Fibroblast of lung (primary cell): ENCODE results near the gene ASAP2.

Experiments used
- EZH2 ChIP-seq: IDR thresholded peaks from 2 replicates; pipeline ENCODE4 v1.5.1; 2012; ENCODE audit warnings: low read length, control low read depth, mild to moderate bottlenecking; ENCODE audit errors: missing control alignments
- TF ChIP-seq, protein P1 (sequence below), 2 donors: IDR thresholded peaks in 1 of 2; conservative IDR thresholded peaks in 1 of 2; 1 replicate in 1 of 2; 2 replicates in 1 of 2; pipeline ENCODE4 v1.5.1; 2011 to 2012; ENCODE audit warnings: low read length in 2 of 2, control low read depth in 1 of 2, inconsistent platforms in 1 of 2, low read depth in 1 of 2, mild to moderate bottlenecking in 1 of 2

DNA sequence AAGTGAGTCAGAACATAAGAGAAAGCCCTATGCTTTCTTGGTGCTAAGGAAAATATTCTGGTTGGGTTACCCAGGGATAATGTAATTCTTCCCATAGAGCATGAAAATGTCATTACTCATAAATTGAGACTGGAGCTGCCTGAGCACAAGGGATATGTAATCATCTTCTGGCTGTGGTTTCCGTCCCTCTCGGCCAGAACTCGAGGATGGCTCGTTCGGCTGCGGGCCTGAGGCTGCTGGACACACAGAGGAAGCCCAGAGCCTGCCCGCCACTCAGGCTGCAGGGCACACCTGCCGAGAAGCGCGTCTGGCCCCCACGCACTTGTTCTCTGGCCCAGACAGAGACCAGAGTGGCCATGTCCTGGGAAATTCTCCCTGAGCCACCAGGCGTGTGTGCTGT, 104.9 kb downstream of the ASAP2 start:
- TF ChIP-seq, protein P1, sequence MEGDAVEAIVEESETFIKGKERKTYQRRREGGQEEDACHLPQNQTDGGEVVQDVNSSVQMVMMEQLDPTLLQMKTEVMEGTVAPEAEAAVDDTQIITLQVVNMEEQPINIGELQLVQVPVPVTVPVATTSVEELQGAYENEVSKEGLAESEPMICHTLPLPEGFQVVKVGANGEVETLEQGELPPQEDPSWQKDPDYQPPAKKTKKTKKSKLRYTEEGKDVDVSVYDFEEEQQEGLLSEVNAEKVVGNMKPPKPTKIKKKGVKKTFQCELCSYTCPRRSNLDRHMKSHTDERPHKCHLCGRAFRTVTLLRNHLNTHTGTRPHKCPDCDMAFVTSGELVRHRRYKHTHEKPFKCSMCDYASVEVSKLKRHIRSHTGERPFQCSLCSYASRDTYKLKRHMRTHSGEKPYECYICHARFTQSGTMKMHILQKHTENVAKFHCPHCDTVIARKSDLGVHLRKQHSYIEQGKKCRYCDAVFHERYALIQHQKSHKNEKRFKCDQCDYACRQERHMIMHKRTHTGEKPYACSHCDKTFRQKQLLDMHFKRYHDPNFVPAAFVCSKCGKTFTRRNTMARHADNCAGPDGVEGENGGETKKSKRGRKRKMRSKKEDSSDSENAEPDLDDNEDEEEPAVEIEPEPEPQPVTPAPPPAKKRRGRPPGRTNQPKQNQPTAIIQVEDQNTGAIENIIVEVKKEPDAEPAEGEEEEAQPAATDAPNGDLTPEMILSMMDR (conservative IDR thresholded peaks at IDR 0.05 in 1 of 2, IDR thresholded peaks at IDR 0.05 in 1 of 2; ENCODE audit: low read depth in 1 of 2, low read length in 2 of 2) = no peak
- no peak for TF ChIP-seq EZH2
